A204.1 (cell line): ENCODE measurements around the gene MORN5.

Source experiments
- FAIRE-seq: peaks from 2 replicates; lab custom pipeline; 2012; peaks lifted over from hg19 to GRCh38; lab: Jason Lieb, UNC

The MORN5 gene

DNA sequence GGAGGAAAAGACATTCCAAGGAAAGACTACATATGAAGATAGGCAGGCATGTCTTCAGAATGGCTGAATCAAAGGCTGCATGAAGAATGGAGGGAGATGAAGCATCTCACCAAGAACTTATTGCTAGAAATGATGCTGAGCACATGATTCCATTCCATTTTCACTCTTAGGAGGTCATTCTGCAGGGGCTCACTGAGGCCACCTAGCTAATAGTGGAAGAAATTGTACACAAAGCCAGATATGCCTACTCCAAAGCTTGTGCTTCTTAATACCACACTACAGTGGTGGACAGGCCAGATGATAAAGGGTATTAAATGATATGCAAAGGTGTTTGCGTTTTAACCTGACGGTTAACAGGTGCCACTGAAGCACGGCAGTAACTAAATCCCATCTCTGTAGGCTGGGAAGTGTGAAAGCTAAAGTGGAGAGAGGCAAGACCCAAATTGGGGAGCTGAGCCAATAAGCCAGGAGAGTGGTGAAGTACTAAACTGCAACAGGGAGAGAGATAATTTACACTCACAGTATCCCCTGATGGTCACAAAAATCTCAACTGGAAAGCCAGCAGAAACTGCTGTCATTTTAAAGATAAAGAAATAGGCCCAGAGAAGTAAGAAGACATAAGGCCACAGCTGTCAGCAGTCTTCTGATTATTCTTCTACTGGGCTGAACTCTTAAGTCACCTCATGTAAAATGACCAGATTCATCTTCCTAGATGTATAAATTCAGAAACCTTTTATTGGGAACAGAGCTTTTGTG, 14.7 kb upstream of the MORN5 start:
- no peak for FAIRE-seq

DNA sequence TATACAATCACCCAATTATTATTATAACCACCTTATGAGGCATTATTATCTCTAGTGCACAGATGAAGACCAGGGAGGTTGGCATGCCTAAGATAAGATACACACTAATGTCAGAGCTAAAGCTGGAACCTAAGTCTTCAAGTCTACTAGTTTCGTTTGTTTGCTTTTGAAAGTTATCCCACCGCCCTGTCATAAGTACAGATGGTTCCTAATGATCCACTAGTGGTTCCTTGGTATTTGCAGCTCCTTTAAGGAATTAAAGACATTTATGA, 14.2 kb upstream of the MORN5 start:
- no peak for FAIRE-seq

DNA sequence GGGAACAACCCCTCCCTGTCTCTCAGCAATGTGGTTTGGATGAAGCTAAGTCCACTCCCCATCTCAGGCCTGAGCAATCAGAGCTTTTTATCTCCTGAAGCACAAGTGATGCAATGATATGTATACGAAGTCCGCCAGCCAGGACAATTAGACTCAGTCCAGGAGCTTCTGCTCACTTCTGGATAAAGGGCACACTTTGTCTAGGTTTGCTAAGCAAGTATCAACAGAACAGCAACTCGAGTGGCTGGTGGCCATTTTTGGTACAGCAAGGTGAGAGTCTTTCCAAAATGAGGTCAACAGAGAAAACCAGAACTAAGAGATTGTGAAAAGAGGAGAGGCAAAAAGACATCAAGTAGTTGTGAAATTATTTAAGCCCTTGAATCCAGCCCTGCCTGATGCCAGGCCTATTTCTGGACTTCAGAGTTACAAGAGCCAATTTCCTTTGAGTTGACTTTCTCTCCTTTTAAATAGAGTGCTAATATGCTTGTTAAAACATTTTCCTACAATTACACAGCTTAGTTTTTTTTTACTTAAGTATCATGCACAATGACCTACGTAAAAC, 8.4 kb upstream of the MORN5 start:
- no peak for FAIRE-seq

DNA sequence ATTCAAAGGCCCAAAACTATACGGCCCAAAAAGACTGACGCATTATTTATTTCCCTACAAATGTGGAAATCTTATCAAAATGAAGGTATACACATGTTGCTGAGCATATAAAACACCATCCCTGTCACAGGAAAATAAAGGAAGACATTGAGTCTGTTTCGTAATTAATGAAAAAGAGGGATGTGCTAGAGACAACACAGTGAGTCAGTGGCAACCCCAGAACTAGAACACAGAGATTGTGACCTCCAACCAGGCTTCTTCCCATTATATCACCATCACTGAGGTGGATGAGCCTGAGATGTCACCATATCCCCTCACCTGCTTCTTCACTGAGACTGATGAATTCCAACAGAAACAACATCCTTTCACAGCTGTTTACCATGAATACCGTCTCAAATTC, 3.9 kb upstream of the MORN5 start:
- no peak for FAIRE-seq

DNA sequence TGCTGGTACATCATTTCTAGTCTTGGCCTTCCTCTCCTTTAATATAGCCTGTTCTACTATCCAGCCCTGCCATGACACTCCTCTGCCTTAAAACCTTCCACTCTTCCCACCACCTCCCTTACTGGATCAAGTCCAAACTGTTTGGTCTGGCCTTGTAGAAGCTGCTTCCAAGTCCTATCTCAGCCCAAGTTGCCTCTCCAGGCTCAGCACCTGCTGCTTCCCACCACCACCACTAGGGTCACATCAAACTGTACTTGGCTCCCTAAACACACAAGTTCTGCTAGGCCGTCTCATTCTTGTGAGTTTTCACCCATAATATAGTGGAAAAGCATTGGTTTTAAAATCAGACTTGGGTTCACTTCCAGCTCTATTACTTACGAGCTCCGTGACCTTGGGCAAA, 1.5 kb upstream of the MORN5 start:
- no peak for FAIRE-seq

DNA sequence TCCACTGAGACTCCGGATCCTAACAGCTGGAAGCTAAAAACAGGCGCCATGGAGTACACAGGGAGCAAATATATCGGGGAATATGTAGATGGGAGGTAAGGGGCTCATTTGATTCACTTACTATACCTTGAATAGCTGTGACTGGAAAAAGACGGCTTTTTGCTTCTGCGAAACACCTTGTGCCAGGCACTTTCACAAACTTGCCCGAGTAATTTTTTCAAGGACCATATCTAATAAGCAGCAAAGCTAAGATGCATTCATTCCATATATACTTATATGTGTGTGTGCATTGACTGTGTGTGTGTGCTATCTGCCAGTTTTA, 178 bp downstream of the MORN5 start:
- FAIRE-seq: no peak

DNA sequence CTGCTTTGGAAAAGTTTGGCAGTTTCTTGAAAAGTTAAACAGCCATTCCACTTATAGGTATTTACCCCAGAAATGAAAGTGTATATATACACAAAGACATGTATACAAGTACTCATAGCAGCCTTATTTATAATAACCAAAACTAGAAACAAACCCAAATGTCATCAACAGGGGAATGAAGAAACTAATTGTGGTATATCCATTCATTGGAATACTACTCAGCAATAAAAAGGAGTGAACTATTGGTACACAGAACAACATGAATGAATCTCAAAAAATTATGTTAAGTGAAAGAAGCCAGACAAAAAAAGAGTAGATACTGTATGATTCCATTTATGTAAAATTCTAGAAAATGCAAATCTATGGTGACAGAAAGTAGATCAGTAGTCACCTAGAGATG, 2.7 kb downstream of the MORN5 start:
- FAIRE-seq: no peak

DNA sequence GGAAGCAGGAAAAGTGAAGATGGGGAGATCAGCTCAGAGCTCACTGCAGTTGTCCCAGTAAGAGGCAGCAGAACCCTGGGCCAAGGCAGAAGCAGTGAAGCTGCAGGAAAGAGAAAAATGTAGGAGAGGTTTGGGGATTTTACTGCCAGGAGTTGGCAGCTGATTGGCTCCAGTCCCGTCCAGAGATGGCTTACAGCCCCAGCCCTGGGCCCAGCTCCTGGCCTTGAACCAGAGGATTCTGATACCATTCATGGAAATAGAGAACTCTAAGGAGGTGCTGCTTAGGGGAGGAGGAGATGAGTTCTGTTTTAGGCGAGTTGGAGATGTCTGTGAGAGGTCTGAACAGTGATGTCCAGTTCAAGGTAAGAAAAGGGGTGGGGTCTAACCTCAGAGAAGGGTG, 4.6 kb downstream of the MORN5 start:
- FAIRE-seq: no peak

DNA sequence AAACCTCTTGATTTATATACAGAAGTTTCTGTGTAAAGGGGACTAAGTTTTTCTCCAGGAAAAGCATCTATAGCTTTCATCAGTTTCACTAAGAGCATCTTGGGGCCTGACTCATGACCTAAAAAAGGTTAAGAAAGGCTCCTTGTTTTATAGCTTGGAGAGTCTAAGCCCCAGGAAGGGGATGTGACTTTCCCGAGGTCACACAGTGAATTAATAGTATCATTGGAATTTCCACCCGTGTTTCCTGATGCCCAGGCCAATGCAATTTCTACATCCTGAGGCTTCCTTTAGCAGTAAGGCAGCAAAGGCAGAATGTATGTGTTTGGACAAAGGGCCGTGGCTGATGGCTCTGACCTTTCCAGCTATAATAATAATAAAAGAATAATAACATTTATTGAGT, 8.6 kb downstream of the MORN5 start:
- no peak for FAIRE-seq

DNA sequence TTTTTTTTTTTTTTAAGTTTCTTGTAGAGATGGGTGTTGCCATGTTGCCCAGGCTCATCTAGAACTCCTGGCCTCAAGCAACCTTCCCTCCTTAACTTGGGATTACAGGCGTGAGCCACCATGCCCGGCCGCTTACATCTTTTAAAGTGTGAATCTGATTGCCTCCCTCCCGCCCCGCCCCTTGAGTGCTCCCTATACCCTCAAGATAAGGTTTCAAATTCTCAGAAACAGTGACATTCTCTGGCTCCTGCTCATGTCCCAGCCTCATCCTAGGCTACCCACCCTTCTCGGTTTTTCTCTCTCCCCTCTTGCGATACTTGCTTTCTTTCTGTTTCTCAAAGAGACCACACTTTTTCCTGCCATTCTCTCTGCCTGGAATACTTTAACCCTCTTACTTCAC, 12.4 kb downstream of the MORN5 start:
- no peak for FAIRE-seq

DNA sequence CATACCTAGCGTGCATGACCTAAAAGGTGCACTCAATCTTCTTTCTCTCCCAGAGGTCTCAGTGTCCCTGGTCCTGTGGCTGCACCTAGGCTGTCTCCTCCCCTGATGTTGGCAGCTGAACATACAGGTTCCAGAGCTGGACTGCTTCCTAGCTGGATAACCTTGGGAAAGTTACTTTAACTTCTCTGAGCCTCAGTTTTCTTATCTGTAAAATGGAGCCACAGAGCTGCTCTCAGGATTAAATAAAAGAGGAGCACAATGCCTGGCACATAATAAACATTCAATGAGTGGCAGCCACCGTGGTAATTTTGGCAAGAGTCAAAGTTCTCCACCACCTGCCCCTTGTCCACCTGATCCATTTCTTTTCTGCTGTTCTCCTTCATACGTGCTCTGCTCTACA, 14.0 kb downstream of the MORN5 start:
- no peak for FAIRE-seq

DNA sequence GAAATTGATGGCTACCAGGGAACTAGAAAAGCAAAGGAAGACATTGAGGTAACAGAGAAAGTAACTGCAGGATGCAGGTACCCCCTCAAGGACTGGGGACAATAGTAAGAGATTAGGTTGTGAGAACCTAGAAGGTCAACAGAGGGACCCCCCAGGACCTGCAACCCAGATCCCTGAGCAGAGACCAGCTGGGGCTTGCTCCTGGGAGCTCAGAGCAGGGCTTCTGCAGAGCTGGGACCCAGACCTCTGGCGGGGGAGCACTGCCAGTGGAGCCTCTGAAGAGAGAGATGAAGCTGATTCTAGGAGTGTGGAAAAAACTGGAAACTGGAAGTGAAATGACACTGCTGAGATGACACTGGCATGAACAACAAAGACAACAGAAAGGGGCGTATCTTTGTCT, 17.2 kb downstream of the MORN5 start:
- no peak for FAIRE-seq

DNA sequence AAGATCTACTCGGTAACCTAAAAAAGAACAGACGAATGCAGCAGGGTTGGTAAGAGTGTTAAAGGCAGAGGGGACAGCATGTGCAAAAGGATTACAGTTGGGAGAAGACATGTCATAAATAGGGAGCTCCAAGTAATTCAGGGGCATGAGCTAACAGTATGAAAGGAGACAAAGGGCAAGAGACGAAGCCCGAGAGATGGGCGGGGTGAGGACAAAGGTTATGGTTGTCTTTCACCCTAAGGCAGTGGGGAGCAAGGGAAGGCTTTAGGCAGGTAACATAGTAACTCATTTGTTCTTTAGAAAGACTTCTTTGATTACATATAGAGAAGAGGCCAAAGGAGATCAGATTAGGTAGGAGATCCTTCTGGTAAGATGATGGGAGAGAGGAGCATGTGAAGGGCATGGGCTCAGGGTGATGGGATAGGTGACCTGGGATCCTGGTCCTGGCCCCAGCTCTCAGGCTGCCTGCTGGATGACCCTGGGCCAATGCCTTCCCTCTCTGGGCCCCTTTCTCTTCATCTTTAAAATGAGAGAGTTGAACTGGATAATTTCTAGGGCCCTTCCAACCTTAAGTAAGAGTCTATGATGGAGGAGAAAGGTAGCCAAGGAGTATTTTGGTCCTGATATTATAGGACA, 19.5 kb downstream of the MORN5 start:
- no peak for FAIRE-seq

DNA sequence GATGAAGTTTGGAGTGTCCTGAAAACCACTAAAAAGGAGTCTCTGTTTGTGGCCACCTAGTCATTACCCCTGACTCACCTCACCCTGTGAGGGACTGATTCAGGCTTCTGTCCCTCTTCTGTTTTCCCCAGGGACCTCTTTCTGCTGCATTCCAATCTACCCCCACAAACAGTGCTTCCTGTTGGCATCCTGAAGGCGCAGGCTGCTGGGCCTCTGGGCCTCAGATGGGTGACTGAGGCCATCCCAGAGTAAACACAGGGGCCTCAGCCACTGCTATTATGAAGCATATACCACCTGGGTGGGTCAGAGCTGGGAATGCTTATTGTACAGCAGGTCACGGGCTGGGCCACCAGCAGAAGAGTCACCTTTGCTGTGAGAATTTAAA, 20.0 kb downstream of the MORN5 start:
- no peak for FAIRE-seq

DNA sequence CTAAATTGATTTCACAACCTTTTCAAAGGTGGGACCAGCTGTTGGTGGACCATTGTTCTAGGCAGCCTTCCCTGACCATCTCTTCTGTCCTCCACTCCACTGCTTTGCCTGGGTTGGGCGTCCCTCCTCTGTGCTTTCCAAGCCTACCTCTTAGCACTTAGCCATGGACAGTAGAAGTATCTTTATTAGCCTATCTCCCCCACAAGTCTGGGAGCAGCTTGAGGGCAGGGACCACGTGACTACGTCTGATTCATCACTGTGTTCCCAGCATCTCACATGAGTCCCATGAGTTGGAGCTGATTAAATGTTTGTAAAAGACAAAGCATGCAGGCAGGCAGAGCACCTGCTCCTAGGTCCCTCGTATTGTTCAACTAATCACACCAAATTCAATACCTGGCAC, 20.9 kb downstream of the MORN5 start:
- no peak for FAIRE-seq

DNA sequence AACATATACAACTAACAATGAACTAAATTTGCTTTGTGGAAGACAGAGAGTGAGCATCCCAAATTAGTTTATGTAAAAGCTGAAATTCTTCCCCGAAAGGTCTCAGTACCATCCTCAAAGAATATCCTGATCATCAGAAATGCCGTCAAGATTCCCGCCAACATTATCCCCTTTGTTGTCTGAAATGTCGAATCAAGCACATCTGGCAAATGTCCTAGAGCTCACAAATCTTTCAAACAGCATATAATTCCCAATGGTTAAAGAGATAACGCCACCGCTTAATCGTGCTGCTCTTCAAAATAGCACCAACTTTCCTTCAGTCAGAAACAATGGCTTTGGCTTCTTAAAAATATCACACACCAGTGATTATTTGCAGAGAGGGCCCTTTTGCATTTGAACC, 23.8 kb downstream of the MORN5 start:
- FAIRE-seq: no peak

DNA sequence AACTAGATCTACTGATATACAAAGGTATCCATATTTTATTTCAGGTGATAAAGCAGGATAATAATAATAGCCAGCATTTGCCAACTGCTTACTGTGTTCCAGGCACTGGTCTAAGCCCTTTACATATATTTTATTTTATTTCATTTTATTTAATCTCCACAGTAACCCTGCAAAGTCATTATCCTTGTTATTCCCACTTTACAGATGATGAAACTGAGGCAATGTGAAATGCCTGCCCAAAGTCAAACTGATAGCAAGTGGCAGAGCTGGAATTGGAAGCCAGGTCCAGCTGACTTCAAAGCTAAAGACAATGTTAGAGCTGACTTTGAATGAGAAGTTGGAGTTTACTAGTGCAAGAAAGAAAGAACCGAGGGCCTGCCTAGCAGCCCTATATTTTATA, 24.8 kb downstream of the MORN5 start:
- no peak for FAIRE-seq

DNA sequence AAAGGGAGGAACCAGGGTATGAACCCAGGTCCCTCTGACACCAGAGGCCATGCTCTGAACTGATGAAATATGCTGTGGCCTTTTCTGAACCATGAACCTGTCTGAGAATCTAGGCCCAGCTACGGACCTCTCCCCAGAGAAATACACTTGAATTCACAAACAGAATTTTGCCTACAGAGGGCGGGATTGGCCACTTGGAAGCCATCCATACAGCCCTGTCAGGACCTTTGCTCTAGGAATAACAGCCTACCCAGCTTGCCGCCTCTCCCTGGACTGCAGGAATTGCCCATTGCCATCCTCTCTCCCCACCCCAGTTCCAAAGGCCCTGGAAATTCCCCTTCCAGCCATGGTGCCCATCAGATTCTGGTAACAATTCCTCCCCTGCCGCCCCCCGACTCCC, 26.6 kb downstream of the MORN5 start:
- no peak for FAIRE-seq

DNA sequence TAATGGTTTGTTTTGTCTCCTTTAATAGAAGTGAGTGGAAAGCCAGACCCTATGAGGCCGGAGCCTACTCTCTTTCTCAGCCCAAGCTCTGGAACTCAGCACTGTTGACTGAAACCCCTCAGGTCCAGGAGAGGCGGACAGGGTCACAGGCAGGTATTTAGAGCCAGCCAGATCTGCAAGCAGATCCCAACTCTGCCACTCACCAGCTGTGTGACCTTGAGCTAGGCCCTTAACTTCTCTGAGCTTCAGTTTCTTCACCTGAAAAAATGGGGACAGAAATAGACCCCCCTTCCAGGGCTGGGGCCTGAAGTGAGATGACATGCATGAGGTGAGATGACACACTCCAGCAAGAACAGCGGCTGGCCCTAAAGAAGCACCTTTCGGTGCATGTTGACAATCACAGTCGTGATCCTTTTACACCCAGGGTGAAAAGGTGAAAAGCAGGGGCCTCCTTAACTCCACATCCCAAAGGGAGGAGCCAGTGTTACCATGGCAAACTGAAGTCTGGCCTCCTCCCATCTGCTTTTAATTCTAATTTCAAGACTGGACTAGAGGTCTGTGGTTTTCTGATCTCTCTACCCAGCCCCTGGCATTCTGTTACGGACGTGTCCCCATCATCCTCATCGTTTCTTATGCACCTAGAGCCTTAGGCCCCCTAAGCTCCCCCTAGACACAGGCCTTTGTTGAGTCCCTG, 27.2 kb downstream of the MORN5 start:
- FAIRE-seq: no peak

DNA sequence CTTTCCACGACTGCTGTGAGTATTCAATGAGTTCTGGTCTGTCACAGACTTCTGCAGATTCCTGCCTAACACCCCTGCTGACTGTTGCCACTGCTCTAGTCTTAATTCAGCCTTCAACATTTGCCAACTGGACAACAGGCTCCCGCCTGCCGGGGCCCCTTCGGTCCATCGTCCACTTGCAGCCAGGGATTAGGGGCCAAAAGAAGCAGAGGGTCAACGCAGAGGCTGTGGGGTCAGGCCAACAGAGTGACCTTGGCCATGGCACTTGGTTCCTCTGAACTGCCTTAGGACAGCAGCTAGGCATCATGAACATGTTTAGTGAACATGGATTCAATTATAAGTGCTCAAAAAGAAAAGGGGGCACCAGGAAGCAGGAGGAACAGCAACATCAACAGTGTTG, 28.7 kb downstream of the MORN5 start:
- no peak for FAIRE-seq

DNA sequence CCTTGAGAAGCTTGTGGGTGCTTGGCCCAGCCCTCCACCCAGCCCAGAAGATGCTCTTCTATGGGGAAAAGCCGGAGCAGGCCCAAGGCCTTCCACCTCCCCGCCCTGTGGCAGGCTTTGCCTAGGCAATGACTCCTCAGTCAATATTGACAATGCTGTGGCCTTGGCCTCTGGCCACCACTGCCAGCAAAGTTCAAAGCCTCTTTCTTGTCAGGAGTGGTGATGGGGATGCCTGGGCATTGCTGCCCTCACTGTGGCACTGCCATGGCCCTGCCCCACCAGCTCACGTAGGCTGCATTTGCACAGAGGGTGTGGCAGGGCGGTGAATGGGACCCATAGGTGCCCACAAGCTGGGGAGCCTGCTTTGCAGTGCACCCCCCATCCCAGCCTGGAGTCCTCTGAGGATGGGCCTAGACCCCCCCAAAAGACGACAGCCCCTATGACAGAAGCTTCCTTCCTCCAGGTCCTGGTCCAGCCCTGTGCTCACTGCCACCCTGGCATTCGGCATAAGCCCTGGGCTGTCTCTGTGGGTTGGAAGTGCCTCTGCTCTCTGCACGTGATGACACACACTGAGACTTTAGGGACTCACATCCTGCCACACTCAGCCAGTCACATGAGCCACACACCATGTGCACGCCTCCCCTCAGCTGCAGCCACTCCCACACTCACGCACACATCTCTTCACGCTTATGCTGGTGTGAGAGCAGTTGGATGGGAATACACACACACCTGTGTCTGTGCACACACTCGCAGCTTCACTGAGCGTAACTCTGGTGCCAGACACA, 31.1 kb downstream of the MORN5 start:
- FAIRE-seq: no peak

DNA sequence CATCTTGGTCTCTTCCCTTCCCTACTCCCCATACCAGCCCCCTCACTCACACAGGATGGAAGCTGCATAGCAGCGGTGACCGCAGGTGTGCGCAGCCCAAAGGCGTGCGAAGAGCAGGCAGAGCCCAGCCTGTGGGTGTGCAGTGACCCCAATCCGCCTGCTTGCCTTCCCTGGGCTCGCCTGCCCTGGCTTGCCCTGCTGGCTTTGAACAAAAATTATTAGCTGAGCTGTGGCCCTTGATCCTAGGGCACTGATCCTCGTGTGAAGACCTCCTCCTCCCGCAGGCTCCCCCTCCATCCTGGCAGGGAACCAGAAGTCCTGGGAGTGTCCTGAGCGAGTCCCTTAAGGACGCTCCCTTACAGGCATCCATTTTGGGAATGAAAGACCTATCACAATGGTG, 31.9 kb downstream of the MORN5 start:
- FAIRE-seq: no peak

DNA sequence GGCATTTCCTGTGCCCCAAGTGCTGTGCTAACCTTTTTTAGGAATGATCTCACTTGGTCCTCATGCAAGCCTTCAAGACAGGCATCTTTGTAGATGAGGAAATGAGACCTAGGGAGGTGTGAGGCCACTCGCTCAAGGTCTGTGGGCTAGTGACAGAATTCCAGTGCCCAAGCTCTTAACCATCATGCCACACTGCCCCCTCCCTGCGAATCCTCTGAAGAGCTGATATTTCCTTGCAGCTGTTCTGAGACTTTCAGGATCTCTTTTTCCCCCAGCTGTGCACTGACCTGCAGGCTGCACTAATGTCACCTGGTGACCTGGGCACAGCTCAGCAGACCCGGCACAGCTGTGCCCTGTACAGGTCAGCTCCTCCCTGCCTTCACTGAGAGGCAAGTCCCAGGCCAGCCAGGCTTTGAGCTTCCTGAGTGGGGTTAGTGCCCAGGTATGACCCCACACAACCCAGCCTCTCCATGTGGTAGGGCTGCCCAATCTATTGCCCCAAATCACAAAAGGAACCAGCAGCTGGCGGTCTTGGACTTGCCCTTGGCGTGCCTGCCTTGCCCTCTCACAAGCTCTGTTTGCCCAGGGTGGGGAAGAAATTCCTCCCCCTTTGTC, 32.7 kb downstream of the MORN5 start:
- FAIRE-seq: no peak
